Astrocyte (in vitro differentiated cells and primary cell): ENCODE measurements around the gene UBE4B. TPM values are rescaled to one million over a fixed set of nuclear protein-coding genes. Genes with fewer than 3 reads are reported as not detected.

Source experiments
- DNase-seq: peaks from one replicate; pipeline ENCODE4 v3.0.0-alpha.2; 2010; ENCODE audit warnings: low read depth
- FAIRE-seq: peaks from 2 replicates; lab custom pipeline; 2011; peaks lifted over from hg19 to GRCh38; lab: Jason Lieb, UNC
- H2AFZ ChIP-seq: 2 replicates; pipeline ENCODE4 v1.6.0; 2012; ENCODE audit warnings: low read depth, low read length, inconsistent platforms
- H3K27ac ChIP-seq: 2 replicates; pipeline ENCODE4 v1.5.1; 2011; ENCODE audit warnings: low read depth, low read length, inconsistent platforms
- H3K27me3 ChIP-seq: 2 replicates; pipeline ENCODE4 v1.6.0; 2011; ENCODE audit warnings: low read length, inconsistent platforms; ENCODE audit not compliant: insufficient read depth
- H3K36me3 ChIP-seq: 2 replicates; pipeline ENCODE4 v1.5.1; 2011; ENCODE audit warnings: low read length, inconsistent platforms; ENCODE audit not compliant: insufficient read depth
- H3K4me1 ChIP-seq: 2 replicates; pipeline ENCODE4 v1.5.1; 2011; ENCODE audit warnings: low read length, inconsistent platforms; ENCODE audit not compliant: insufficient read depth
- H3K4me2 ChIP-seq: 2 replicates; pipeline ENCODE4 v1.6.0; 2012; ENCODE audit warnings: low read length, inconsistent platforms
- H3K4me3 ChIP-seq: 2 replicates; pipeline ENCODE4 v1.5.1; 2011; ENCODE audit warnings: low read depth, mild to moderate bottlenecking, low read length, inconsistent platforms; ENCODE audit not compliant: insufficient read depth
- H3K79me2 ChIP-seq: 2 replicates; pipeline ENCODE4 v1.6.0; 2012; ENCODE audit warnings: mild to moderate bottlenecking, low read length, inconsistent platforms; ENCODE audit not compliant: insufficient read depth
- H3K9ac ChIP-seq: 2 replicates; pipeline ENCODE4 v1.6.0; 2012; ENCODE audit warnings: mild to moderate bottlenecking, low read length, inconsistent platforms
- H3K9me3 ChIP-seq: 2 replicates; pipeline ENCODE4 v1.5.1; 2012; ENCODE audit warnings: low read depth, mild to moderate bottlenecking, low read length, inconsistent platforms; ENCODE audit not compliant: insufficient read depth
- H4K20me1 ChIP-seq: 2 replicates; pipeline ENCODE4 v1.6.0; 2012; ENCODE audit warnings: low read length, inconsistent platforms; ENCODE audit not compliant: insufficient read depth
- H3K27ac Mint-ChIP-seq: one replicate; pipeline ENCODE4 v1.8.0; 2021; ENCODE audit warnings: mild to moderate bottlenecking, mixed read lengths; ENCODE audit not compliant: unreplicated experiment
- H3K27me3 Mint-ChIP-seq: one replicate; pipeline ENCODE4 v1.8.0; 2021; ENCODE audit warnings: low read depth, mixed read lengths; ENCODE audit not compliant: unreplicated experiment
- H3K36me3 Mint-ChIP-seq: one replicate; pipeline ENCODE4 v1.8.0; 2021; ENCODE audit warnings: low read depth, mixed read lengths; ENCODE audit not compliant: unreplicated experiment
- H3K4me1 Mint-ChIP-seq: one replicate; pipeline ENCODE4 v1.8.0; 2021; ENCODE audit warnings: low read depth, mixed read lengths; ENCODE audit not compliant: unreplicated experiment
- H3K4me3 Mint-ChIP-seq: one replicate; pipeline ENCODE4 v1.8.0; 2021; ENCODE audit warnings: mild to moderate bottlenecking, moderate library complexity, mixed read lengths; ENCODE audit not compliant: unreplicated experiment
- H3K9me3 Mint-ChIP-seq: one replicate; pipeline ENCODE4 v1.8.0; 2021; ENCODE audit warnings: mild to moderate bottlenecking, mixed read lengths; ENCODE audit not compliant: unreplicated experiment
- CTCF ChIP-seq: IDR thresholded peaks from 2 replicates; pipeline ENCODE4 v1.5.1; 2011; ENCODE audit warnings: low read depth, mild to moderate bottlenecking, inconsistent platforms, low read length, moderate library complexity; ENCODE audit not compliant: insufficient read depth
- EZH2 ChIP-seq: IDR thresholded peaks from 2 replicates; pipeline ENCODE4 v1.6.1; 2012; ENCODE audit warnings: mild to moderate bottlenecking, low read length, inconsistent platforms; ENCODE audit not compliant: insufficient read depth
- total RNA-seq: library from RNA; stranded (reverse); gene quantifications from 2 replicates; pipeline ENCODE4 v1.2.1, GENCODE V29; 2021

UBE4B gene
- total RNA-seq, 1 donor from 2014 or later = 41.5 TPM

GRCh38 chr1:10103193-10103592, 70.4 kb downstream of the UBE4B start:
- peaks cover 12% of the 10 kb centered on the region for H3K36me3 ChIP-seq
- no peak for FAIRE-seq
- DNase-seq = no peak
- Mint-ChIP-seq H3K27ac (no peak overlapping the region), H3K4me1 (peaks cover 15% of the 10 kb centered on the region), H3K36me3 (peaks cover 18% of the 10 kb centered on the region), H3K4me3 (no peak overlapping the region), H3K9me3 (no peaks in the 10 kb centered on the region), H3K27me3 (no peaks in the 10 kb centered on the region)
- no peaks in the 10 kb centered on the region for H3K27me3 ChIP-seq
- H3K4me1 ChIP-seq = peaks cover 11% of the 10 kb centered on the region
- peaks cover 3% of the 10 kb centered on the region for H3K79me2 ChIP-seq
- no peak overlapping the region for H3K27ac ChIP-seq
- H2AFZ ChIP-seq = no peak overlapping the region
- H3K9ac ChIP-seq = no peak overlapping the region
- H3K9me3 ChIP-seq = no peaks in the 10 kb centered on the region
- no peaks in the 10 kb centered on the region for H4K20me1 ChIP-seq
- H3K4me3 ChIP-seq = no peak overlapping the region
- no peak overlapping the region for H3K4me2 ChIP-seq
- no peak for TF ChIP-seq EZH2
- TF ChIP-seq CTCF = no peak

GRCh38 chr1:10104834-10105233, 72.1 kb downstream of the UBE4B start:
- Mint-ChIP-seq H3K27ac (no peak overlapping the region), H3K9me3 (no peaks in the 10 kb centered on the region), H3K27me3 (no peaks in the 10 kb centered on the region), H3K4me3 (no peak overlapping the region), H3K36me3 (peaks cover 18% of the 10 kb centered on the region), H3K4me1 (peaks cover 26% of the 10 kb centered on the region)
- H3K9me3 ChIP-seq = no peaks in the 10 kb centered on the region
- no peak overlapping the region for H3K27ac ChIP-seq
- H3K4me1 ChIP-seq = peaks cover 22% of the 10 kb centered on the region
- H3K9ac ChIP-seq = no peak overlapping the region
- H3K4me3 ChIP-seq = no peak overlapping the region
- FAIRE-seq (no peak), DNase-seq (no peak)
- no peaks in the 10 kb centered on the region for H3K27me3 ChIP-seq
- H3K4me2 ChIP-seq = no peak overlapping the region
- TF ChIP-seq CTCF (no peak), EZH2 (no peak)
- H3K79me2 ChIP-seq = peaks cover 3% of the 10 kb centered on the region
- no peak overlapping the region for H2AFZ ChIP-seq
- no peaks in the 10 kb centered on the region for H4K20me1 ChIP-seq
- H3K36me3 ChIP-seq = peaks cover 12% of the 10 kb centered on the region

- Histone ChIP-seq H3K4me2 (no peak overlapping the region), H3K27me3 (no peaks in the 10 kb centered on the region), H2AFZ (no peak overlapping the region), H3K9ac (no peak overlapping the region), H3K9me3 (no peaks in the 10 kb centered on the region), H3K4me1 (peaks cover 22% of the 10 kb centered on the region), H3K36me3 (peaks cover 12% of the 10 kb centered on the region), H3K4me3 (no peak overlapping the region), H4K20me1 (no peaks in the 10 kb centered on the region), H3K27ac (no peak overlapping the region), H3K79me2 (peaks cover 3% of the 10 kb centered on the region)
- Mint-ChIP-seq H3K36me3 (peaks cover 22% of the 10 kb centered on the region), H3K9me3 (no peaks in the 10 kb centered on the region), H3K4me3 (no peak overlapping the region), H3K27me3 (no peaks in the 10 kb centered on the region), H3K4me1 (peaks cover 26% of the 10 kb centered on the region), H3K27ac (no peak overlapping the region)
- FAIRE-seq (no peak), DNase-seq (no peak)
- TF ChIP-seq EZH2 (no peak), CTCF (no peak)
Observed at GRCh38 chr1:10105484-10105883, 72.7 kb downstream of the UBE4B start.
